ENCODE data around the gene CYP26A1.

- TF ChIP-seq CTCF (conservative IDR thresholded peaks at IDR 0.05; ENCODE audit: low read depth in 2 of 2) (no peak), EZH2 (IDR thresholded peaks at IDR 0.05; ENCODE audit: low read depth, unreplicated experiment) (no peak), NANOG (IDR thresholded peaks at IDR 0.05; ENCODE audit: borderline replicate concordance) (no peak), POLR2AphosphoS5 (IDR thresholded peaks at IDR 0.05; ENCODE audit: low read depth) (no peak), EZH2phosphoT487 (IDR thresholded peaks at IDR 0.05; ENCODE audit: unreplicated experiment) (no peak), ETS1 (IDR thresholded peaks at IDR 0.05) (no peak)
Observed at GRCh38 chr10:93110472-93111146, 36.9 kb downstream of the CYP26A1 start.

Measured in GM23338 (cell line).